Duodenal mucosa (tissue), 2 donors: ENCODE results near the gene BBX.

Experiments used
- H3K27ac ChIP-seq: one replicate; pipeline ENCODE4 v1.7.0; 2013; ENCODE audit warnings: low read depth, low read length
- H3K27me3 ChIP-seq, 2 donors: one replicate each; pipeline ENCODE4 v1.7.0; 2013; ENCODE audit warnings: low read length in 2 of 2, control low read depth in 1 of 2; ENCODE audit not compliant: insufficient read depth in 2 of 2, control insufficient read depth in 1 of 2
- H3K36me3 ChIP-seq, 2 donors: one replicate each; pipeline ENCODE4 v1.7.0; 2013; ENCODE audit warnings: low read length in 2 of 2, control low read depth in 1 of 2; ENCODE audit not compliant: insufficient read depth in 2 of 2, control insufficient read depth in 1 of 2
- H3K4me1 ChIP-seq, 2 donors: one replicate each; pipeline ENCODE4 v1.7.0; 2013; ENCODE audit warnings: low read length in 2 of 2, control low read depth in 1 of 2; ENCODE audit not compliant: insufficient read depth in 2 of 2, control insufficient read depth in 1 of 2
- H3K4me3 ChIP-seq, 2 donors: one replicate each; pipeline ENCODE4 v1.7.0; 2013; ENCODE audit warnings: low read length in 2 of 2, low read depth in 1 of 2
- H3K9ac ChIP-seq, 2 donors: one replicate each; pipeline ENCODE4 v1.7.0; 2013; ENCODE audit warnings: low read length in 2 of 2, low read depth in 1 of 2
- H3K9me3 ChIP-seq, 2 donors: one replicate each; pipeline ENCODE4 v1.7.0; 2013; ENCODE audit warnings: low read length in 2 of 2, control low read depth in 1 of 2; ENCODE audit not compliant: control insufficient read depth in 1 of 2

Gene BBX

GRCh38 chr3:107662124-107662507, 139.4 kb downstream of the BBX start:
- H3K4me1 ChIP-seq: peaks cover 5% of the 10 kb centered on the region in 2 donors
- H3K27me3 ChIP-seq: no peaks in the 10 kb centered on the region
- no peak overlapping the region for H3K9ac ChIP-seq
- H3K4me3 ChIP-seq: no peak overlapping the region
- no peaks in the 10 kb centered on the region for H3K36me3 ChIP-seq
- H3K9me3 ChIP-seq: no peaks in the 10 kb centered on the region
- no peak overlapping the region for H3K27ac ChIP-seq

DNA sequence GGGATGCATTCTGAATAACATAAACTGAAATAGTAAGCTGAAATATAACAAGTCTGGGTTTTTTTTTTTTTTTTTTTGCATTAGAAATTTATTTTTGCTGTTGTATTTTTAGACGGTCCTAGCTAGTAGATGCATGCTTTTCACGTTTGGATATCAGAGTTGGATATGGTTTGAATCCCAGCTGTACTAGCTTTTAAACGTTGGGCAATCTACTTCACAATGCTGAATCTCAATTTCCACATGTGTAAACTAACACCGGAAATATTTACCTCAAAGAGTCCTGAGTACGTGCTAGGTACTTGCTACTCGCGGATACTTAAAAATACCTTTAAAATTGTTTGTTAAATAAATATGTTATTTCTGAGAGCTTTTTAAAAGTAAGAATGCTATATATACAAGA, 139.8 kb downstream of the BBX start:
- H3K36me3 ChIP-seq: no peaks in the 10 kb centered on the region
- no peaks in the 10 kb centered on the region for H3K27me3 ChIP-seq
- no peak overlapping the region for H3K4me3 ChIP-seq
- peaks cover 5% of the 10 kb centered on the region in 2 donors for H3K4me1 ChIP-seq
- no peak overlapping the region for H3K27ac ChIP-seq
- H3K9me3 ChIP-seq: no peaks in the 10 kb centered on the region
- no peak overlapping the region for H3K9ac ChIP-seq

DNA sequence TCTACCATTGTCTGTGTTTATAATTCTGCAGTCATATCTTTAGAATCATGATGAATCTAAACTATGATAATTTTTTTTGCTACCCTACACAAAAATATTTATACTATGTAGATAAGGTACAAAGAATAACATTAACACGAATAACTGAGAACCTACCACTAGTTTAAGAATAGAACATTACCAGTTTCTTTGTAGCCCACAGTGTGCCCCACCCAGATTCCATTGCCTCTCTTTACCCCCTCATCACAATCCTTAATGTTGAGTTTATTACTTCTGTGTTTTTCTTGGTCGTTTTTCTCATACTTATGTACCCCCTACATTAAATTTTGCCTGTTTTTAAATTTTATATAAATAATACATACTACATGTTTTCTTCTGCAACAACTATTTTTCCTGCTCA, 140.5 kb downstream of the BBX start:
- H3K4me1 ChIP-seq: peaks cover 5% of the 10 kb centered on the region in 2 donors
- H3K27me3 ChIP-seq: no peaks in the 10 kb centered on the region
- H3K9me3 ChIP-seq: no peaks in the 10 kb centered on the region
- no peaks in the 10 kb centered on the region for H3K36me3 ChIP-seq
- no peak overlapping the region for H3K9ac ChIP-seq
- no peak overlapping the region for H3K4me3 ChIP-seq
- no peak overlapping the region for H3K27ac ChIP-seq

- H3K9ac ChIP-seq: no peak overlapping the region
- H3K27me3 ChIP-seq: no peaks in the 10 kb centered on the region
- no peaks in the 10 kb centered on the region for H3K36me3 ChIP-seq
- no peak overlapping the region for H3K4me3 ChIP-seq
- H3K4me1 ChIP-seq: peaks cover 5% of the 10 kb centered on the region in 2 donors
- H3K27ac ChIP-seq: no peak overlapping the region
- H3K9me3 ChIP-seq: no peaks in the 10 kb centered on the region
These were observed 141.9 kb downstream of the BBX start for GRCh38 chr3:107664614-107665013.

DNA sequence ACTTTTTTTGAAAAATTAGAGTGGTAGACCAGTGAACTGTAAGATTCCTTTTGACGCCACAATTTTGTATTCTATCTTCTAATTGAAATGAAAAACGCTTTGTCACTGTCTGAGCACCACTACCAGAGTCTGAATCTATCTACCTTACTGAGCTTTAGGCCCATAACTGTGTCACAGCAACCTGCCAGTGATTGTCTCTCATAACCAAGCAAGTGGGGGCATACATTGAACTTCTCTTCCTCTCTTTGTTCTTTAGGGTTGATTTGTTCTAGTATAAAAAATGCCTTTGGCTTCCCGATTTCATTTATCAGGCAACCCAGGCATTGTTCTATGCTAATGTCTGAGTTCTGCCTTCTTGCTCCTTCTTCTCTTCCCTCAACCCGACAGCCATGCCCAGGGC, 142.6 kb downstream of the BBX start:
- Histone ChIP-seq H3K4me1 (peaks cover 5% of the 10 kb centered on the region in 2 donors), H3K36me3 (no peaks in the 10 kb centered on the region), H3K27me3 (no peaks in the 10 kb centered on the region), H3K4me3 (no peak overlapping the region), H3K9me3 (no peaks in the 10 kb centered on the region), H3K27ac (no peak overlapping the region), H3K9ac (no peak overlapping the region)

- no peaks in the 10 kb centered on the region for H3K27me3 ChIP-seq
- H3K9me3 ChIP-seq: no peaks in the 10 kb centered on the region
- no peak overlapping the region for H3K4me3 ChIP-seq
- H3K36me3 ChIP-seq: no peaks in the 10 kb centered on the region
- H3K27ac ChIP-seq: no peak overlapping the region
- peaks cover under 1% of the 10 kb centered on the region in 2 donors for H3K4me1 ChIP-seq
- no peak overlapping the region for H3K9ac ChIP-seq
These were observed 144.1 kb downstream of the BBX start for GRCh38 chr3:107666853-107667252.

DNA sequence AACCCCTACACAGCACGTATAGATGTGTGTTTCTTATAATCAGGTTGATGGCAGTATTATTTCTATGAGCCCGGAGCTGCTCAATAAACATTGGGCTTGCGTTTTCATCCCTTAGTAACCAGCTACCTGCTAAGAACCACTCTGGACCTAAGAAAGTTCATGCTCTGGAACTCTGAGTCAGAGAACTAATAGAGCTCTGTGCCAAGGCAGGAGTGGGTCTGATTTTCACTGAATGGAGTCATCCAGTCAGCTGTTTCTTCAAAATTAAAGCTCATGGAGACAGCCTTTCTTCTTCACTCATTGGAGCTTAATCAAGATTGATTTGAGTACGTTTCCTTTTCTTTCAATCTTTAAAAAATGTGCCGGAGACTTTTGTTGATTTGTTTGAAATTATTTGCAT, 145.7 kb downstream of the BBX start:
- no peak overlapping the region for H3K27ac ChIP-seq
- H3K4me1 ChIP-seq: no peaks in the 10 kb centered on the region
- H3K9me3 ChIP-seq: no peaks in the 10 kb centered on the region
- no peaks in the 10 kb centered on the region for H3K36me3 ChIP-seq
- H3K9ac ChIP-seq: no peak overlapping the region
- no peaks in the 10 kb centered on the region for H3K27me3 ChIP-seq
- H3K4me3 ChIP-seq: no peak overlapping the region

GRCh38 chr3:107668963-107669362, 146.2 kb downstream of the BBX start:
- Histone ChIP-seq H3K27me3 (no peaks in the 10 kb centered on the region), H3K9me3 (no peaks in the 10 kb centered on the region), H3K36me3 (no peaks in the 10 kb centered on the region), H3K9ac (no peak overlapping the region), H3K4me1 (no peaks in the 10 kb centered on the region), H3K27ac (no peak overlapping the region), H3K4me3 (no peak overlapping the region)

DNA sequence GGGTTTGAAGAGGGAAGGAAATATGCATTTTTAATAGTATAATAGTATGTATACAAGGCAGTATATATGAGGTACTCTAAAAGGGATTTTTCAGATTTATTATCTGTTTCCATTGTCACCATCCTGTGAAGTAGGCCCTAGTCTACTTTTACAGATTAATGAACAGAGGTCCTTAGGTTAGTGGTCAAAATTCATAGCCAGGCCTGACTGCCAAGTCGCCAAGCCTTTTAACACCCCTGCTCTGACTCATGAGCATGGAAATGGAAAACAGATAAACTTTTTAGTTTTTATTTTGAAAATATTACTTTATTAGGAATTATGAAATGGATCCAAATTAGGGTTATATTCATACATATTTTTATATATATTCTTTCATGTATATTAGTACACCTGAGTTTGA, 146.9 kb downstream of the BBX start:
- no peaks in the 10 kb centered on the region for H3K9me3 ChIP-seq
- no peak overlapping the region for H3K4me3 ChIP-seq
- H3K27me3 ChIP-seq: no peaks in the 10 kb centered on the region
- H3K4me1 ChIP-seq: no peaks in the 10 kb centered on the region
- H3K27ac ChIP-seq: no peak overlapping the region
- H3K36me3 ChIP-seq: no peaks in the 10 kb centered on the region
- H3K9ac ChIP-seq: no peak overlapping the region

- H3K9me3 ChIP-seq: no peaks in the 10 kb centered on the region
- H3K4me1 ChIP-seq: no peaks in the 10 kb centered on the region
- no peaks in the 10 kb centered on the region for H3K36me3 ChIP-seq
- H3K27me3 ChIP-seq: no peaks in the 10 kb centered on the region
- H3K9ac ChIP-seq: no peak overlapping the region
- no peak overlapping the region for H3K27ac ChIP-seq
- no peak overlapping the region for H3K4me3 ChIP-seq
These were observed 148.2 kb downstream of the BBX start for GRCh38 chr3:107670986-107671385.

- Histone ChIP-seq H3K9me3 (no peaks in the 10 kb centered on the region), H3K36me3 (no peaks in the 10 kb centered on the region), H3K27ac (no peak overlapping the region), H3K4me3 (no peak overlapping the region), H3K9ac (no peak overlapping the region), H3K4me1 (no peaks in the 10 kb centered on the region), H3K27me3 (no peaks in the 10 kb centered on the region)
These were observed 151.6 kb downstream of the BBX start for GRCh38 chr3:107674371-107674770.
